ENCODE data around the gene JAG2.

The JAG2 gene

DNA sequence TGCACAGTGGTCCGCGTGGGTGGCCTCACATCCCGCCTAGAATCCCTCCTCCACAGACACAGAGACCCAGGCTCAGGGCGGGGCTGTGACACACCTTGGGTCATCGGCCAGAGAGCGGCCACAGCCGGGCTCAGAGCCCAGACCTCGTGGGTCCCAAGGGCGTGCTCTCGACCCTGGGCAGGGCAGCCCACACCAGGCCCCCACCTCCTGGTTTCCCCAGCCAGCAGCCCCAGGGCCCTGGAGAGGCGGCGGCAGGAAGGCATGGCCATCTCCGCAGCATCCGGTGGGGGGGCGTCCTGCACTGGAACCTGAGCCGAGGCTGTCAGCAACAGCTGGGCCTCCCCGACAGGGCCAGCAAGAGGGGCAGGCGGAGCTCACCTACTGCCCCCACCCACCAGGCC, 15.2 kb downstream of the JAG2 start:
- H2AFZ ChIP-seq (ENCODE audit: low read depth, low read length) = no peak overlapping the region
- no peak overlapping the region for H3K27ac ChIP-seq (ENCODE audit: low read length)
- TF ChIP-seq, protein P1, sequence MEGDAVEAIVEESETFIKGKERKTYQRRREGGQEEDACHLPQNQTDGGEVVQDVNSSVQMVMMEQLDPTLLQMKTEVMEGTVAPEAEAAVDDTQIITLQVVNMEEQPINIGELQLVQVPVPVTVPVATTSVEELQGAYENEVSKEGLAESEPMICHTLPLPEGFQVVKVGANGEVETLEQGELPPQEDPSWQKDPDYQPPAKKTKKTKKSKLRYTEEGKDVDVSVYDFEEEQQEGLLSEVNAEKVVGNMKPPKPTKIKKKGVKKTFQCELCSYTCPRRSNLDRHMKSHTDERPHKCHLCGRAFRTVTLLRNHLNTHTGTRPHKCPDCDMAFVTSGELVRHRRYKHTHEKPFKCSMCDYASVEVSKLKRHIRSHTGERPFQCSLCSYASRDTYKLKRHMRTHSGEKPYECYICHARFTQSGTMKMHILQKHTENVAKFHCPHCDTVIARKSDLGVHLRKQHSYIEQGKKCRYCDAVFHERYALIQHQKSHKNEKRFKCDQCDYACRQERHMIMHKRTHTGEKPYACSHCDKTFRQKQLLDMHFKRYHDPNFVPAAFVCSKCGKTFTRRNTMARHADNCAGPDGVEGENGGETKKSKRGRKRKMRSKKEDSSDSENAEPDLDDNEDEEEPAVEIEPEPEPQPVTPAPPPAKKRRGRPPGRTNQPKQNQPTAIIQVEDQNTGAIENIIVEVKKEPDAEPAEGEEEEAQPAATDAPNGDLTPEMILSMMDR (IDR thresholded peaks at IDR 0.05; ENCODE audit: borderline replicate concordance, extremely low read depth, low read length, poor library complexity, severe bottlenecking) = no peak
- TF ChIP-seq EZH2 (IDR thresholded peaks at IDR 0.05; ENCODE audit: borderline replicate concordance, low read depth, low read length, severe bottlenecking) = no peak
- H3K4me2 ChIP-seq (ENCODE audit: insufficient read depth, low read length) = no peak overlapping the region
- no peaks in the 10 kb centered on the region for H3K27me3 ChIP-seq (ENCODE audit: insufficient read depth, low read length, poor library complexity)
- no peaks in the 10 kb centered on the region for H3K4me1 ChIP-seq (ENCODE audit: insufficient read depth, low read length)
- H4K20me1 ChIP-seq (ENCODE audit: insufficient read depth, low read length) = no peaks in the 10 kb centered on the region
- H3K4me3 ChIP-seq (ENCODE audit: low read depth in 1 of 2, low read length in 2 of 2) = no peak overlapping the region
- no peaks in the 10 kb centered on the region for H3K9me3 ChIP-seq (ENCODE audit: insufficient read depth, low read length, severe bottlenecking)
- ATAC-seq (ENCODE audit: insufficient read depth, low read depth) (no peak), DNase-seq (no peak)
- H3K36me3 ChIP-seq (ENCODE audit: insufficient read depth, low read length) = no peaks in the 10 kb centered on the region
- H3K9ac ChIP-seq (ENCODE audit: low read depth, low read length) = no peak overlapping the region
- no peaks in the 10 kb centered on the region for H3K79me2 ChIP-seq (ENCODE audit: insufficient read depth, low read length)

DNA sequence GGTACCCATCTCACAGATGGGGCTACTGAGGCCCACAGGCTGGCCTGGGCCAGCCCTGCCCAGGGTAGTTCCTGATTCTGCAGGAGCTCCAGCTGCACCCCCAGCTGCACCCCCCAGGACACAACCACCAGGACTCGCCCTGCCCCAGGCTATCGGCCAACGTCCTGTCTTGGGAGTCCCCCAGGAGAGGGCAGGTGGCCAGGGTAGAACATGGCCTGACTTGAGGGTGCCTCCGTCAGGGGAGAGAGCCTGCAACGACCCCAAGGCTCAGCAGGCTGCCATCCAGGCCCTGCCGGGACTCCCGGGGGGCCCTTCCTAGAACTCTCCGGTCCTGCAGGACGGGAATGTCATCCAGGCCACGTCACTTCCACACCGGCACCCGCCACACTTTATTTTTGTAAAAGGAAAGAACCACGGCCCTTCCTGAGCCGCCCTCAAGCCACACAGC, 15.8 kb downstream of the JAG2 start:
- Histone ChIP-seq H3K4me3 (ENCODE audit: low read depth in 1 of 2, low read length in 2 of 2) (no peak overlapping the region), H3K27ac (ENCODE audit: low read length) (no peak overlapping the region), H3K9ac (ENCODE audit: low read depth, low read length) (no peak overlapping the region), H3K79me2 (ENCODE audit: insufficient read depth, low read length) (no peaks in the 10 kb centered on the region), H4K20me1 (ENCODE audit: insufficient read depth, low read length) (no peaks in the 10 kb centered on the region), H3K9me3 (ENCODE audit: insufficient read depth, low read length, severe bottlenecking) (no peaks in the 10 kb centered on the region), H3K4me1 (ENCODE audit: insufficient read depth, low read length) (no peaks in the 10 kb centered on the region), H3K4me2 (ENCODE audit: insufficient read depth, low read length) (no peak overlapping the region), H3K36me3 (ENCODE audit: insufficient read depth, low read length) (no peaks in the 10 kb centered on the region), H3K27me3 (ENCODE audit: insufficient read depth, low read length, poor library complexity) (no peaks in the 10 kb centered on the region), H2AFZ (ENCODE audit: low read depth, low read length) (no peak overlapping the region)
- ATAC-seq (ENCODE audit: insufficient read depth, low read depth) (no peak), DNase-seq (no peak)
- TF ChIP-seq, protein P1 (IDR thresholded peaks at IDR 0.05; ENCODE audit: borderline replicate concordance, extremely low read depth, low read length, poor library complexity, severe bottlenecking) = no peak
- TF ChIP-seq EZH2 (IDR thresholded peaks at IDR 0.05; ENCODE audit: borderline replicate concordance, low read depth, low read length, severe bottlenecking) = no peak

GRCh38 chr14:105151838-105152793, 16.5 kb downstream of the JAG2 start:
- no peak for TF ChIP-seq EZH2 (IDR thresholded peaks at IDR 0.05; ENCODE audit: borderline replicate concordance, low read depth, low read length, severe bottlenecking)
- TF ChIP-seq, protein P1 (IDR thresholded peaks at IDR 0.05; ENCODE audit: borderline replicate concordance, extremely low read depth, low read length, poor library complexity, severe bottlenecking) = no peak
- Histone ChIP-seq H4K20me1 (ENCODE audit: insufficient read depth, low read length) (no peaks in the 10 kb centered on the region), H3K4me3 (ENCODE audit: low read depth in 1 of 2, low read length in 2 of 2) (no peak overlapping the region), H3K27ac (ENCODE audit: low read length) (no peak overlapping the region), H3K9me3 (ENCODE audit: insufficient read depth, low read length, severe bottlenecking) (no peaks in the 10 kb centered on the region), H3K27me3 (ENCODE audit: insufficient read depth, low read length, poor library complexity) (no peaks in the 10 kb centered on the region), H2AFZ (ENCODE audit: low read depth, low read length) (no peak overlapping the region), H3K9ac (ENCODE audit: low read depth, low read length) (no peak overlapping the region), H3K79me2 (ENCODE audit: insufficient read depth, low read length) (no peaks in the 10 kb centered on the region), H3K4me1 (ENCODE audit: insufficient read depth, low read length) (no peaks in the 10 kb centered on the region), H3K4me2 (ENCODE audit: insufficient read depth, low read length) (no peak overlapping the region), H3K36me3 (ENCODE audit: insufficient read depth, low read length) (no peaks in the 10 kb centered on the region)
- ATAC-seq (ENCODE audit: insufficient read depth, low read depth) (no peak), DNase-seq (no peak)

All from DND-41 (cell line).